Activated CD4-positive, CD25-positive, alpha-beta regulatory T cell treated with anti-CD3 and anti-CD28 coated beads, Interleukin-2, amount 50 U/mL, for 16 hours (primary cell): ENCODE measurements around the gene JAK1.
"Not testable (repeated sequence)": the region's sequence is repeated elsewhere in the genome, so short reads cannot be mapped to it uniquely, and the experiment has no call there.

Source experiments
- DNase-seq: peaks from one replicate; pipeline ENCODE4 v3.0.0-alpha.2; 2020; ENCODE audit warnings: low read depth, low spot score

The JAK1 gene

DNA sequence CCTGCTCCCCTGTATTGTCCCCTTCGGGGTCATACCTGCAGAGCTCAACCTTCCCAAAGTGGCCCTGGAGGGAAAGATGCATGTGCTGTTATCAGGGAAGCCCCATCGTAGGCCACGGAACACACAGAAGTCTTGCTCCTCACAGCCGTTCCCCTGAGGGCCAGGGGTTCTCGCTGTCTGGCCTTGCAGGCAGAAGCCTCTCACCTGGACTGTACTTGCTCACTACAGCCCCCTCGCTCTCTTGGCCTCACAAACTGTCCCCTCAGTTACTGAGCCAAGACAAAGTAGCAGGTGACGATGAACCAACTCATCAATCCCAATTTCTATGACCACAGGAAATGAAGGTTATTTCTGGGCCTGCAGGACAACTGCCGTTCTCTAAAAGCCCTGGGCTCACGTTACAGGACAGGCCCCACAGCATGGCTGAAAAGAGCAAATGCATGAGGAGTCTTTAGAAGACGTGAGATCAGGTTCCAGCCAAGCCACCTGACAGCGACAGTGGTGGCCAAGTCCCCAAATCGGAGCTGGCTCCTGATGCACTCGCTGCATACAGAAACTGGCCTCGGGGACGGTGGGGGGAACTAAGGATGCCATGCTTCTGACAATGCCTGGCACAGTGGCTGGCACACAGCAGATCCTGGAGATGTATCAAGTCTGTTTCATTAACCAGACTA is 126.5 kb downstream of the JAK1 start:
- no peak for DNase-seq

DNA sequence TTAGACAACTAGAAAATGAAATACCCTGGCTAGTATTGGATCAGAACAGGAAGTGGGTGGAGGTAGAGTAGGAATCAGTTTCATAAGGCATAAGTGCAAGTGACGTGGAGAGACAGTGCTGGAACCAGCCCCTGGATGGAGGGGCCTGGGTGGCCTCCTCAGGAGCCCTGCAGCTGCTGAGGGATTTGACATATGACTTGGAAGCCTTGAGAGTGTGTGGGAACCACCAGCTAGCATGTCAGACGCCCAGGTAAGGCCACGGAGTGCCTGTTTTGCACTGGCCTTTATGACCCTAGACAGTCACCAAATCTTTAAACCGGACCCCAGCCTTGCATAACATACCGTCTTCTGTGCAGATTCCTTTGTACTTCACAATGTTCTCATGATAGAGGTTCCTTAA is 127.1 kb downstream of the JAK1 start:
- DNase-seq, result no peak

DNA sequence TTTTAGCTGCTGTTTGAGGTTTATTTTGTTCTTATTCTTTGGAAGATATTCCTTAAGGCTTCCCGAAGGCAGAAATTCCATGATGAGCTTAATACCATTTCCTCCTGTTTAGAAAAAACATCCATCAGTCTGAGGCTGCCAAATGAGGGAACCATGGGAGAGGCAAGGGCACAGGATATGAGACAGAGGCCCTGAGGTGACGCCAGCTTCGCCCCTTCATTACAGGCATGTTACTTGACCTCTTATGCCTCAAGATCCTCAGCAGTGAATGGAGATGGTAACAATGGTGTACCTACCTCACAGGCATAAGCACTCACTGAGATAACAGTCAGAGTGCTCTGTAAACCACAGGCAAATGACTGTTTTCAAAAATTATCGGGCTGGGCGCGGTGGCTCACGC is 127.9 kb downstream of the JAK1 start:
- no peak for DNase-seq

DNA sequence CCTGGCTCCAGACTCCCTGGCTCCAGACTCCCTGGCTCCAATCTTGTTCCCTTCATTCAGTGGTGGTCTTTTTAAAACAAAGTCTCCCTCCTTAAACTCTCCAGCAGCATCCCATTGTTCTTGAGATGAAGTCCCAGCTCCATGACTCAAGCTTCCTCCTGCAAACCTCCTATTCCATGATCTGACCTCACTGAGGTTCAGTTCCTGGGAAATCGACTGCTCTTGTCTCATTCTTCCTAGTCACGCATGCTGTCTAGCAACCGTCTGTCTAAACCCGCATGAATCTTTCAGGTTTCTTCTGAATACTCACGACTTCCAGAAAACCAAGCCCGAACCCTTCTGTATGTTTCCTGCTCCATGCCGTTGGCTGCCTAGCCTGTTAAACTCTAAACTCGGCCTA is 129.5 kb downstream of the JAK1 start:
- DNase-seq, result no peak

GRCh38 chr1:64834734-64835133 is 131.6 kb downstream of the JAK1 start:
- no peak for DNase-seq

DNA sequence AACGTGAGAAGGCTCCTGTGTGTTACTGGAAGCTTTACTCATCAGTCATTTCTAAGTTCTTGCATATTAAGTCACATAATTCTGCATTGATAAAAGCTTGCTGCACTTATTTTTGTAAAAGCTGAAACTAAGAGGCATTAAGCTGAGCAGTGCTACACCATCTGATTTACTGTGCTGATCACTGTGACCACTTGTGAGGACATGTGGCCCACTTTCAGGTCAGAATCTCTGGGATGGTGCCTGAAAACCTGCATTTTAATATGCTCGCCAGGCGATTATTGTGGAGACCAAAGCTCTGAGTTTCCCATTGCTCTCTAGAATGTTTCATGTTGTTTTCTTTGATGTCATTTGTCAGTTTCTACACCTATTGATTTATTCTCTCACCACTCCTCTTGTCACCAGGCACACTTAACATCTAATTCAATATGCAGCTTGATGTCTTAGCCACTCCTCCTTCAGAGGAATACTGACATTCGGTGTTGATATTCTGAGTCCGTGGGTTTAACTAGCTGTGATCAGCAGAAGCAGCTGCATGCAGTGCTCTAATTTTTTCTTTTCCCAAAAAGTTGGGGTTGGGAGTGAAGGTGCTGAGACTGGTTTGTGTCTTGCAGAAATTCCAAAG is 136.2 kb downstream of the JAK1 start:
- no peak for DNase-seq

DNA sequence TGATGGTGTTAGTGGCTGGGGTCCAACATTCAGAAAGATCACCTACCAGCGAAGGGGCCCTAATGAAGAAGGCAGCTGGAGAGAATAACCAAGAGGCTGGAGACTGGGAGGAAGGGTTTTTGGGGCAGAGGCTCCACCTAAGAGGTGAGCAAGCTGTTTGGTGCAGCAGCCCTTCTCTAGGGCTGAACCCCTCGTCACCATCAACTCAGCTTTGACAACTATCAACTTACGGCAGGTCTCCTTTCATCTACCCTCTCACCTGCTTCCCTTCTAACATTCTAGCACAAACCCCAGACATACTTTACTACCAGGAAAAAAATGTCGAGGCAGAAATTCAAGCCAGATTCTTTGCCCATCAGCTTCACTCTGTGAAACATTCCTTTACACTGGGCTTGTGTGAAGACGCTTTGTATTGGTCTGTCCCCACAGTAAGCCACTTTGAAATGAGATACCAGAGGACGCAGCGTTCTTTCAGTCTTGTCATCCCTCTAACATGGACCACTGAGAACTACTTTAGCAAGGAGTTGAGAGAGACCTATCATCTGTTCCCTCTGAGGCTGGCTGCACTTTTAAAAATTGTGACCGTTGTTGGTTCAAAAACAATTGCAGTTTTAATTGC is 136.8 kb downstream of the JAK1 start:
- no peak for DNase-seq

- DNase-seq, result no peak
Measured at GRCh38 chr1:64828829-64829228, 137.5 kb downstream of the JAK1 start.

DNA sequence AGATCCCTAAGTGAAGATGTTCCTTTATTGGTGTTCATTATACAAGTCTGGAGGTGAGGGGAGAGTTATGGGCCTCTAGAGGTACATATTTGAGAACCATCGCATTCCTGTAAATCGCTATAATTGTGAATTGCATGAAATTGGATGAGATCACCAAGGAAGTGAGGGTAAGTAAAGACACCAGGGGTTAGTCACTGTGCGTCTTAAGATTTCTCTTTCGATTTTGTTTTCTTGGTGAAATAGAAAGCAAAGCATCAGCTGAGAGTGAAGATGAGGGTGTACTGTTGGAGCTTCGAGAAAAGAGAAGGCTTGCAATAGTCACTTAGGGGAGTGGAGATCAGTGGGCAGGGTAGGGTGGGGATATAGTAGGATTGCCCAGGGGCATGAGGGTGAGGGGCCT is 139.4 kb downstream of the JAK1 start:
- DNase-seq, result no peak

DNA sequence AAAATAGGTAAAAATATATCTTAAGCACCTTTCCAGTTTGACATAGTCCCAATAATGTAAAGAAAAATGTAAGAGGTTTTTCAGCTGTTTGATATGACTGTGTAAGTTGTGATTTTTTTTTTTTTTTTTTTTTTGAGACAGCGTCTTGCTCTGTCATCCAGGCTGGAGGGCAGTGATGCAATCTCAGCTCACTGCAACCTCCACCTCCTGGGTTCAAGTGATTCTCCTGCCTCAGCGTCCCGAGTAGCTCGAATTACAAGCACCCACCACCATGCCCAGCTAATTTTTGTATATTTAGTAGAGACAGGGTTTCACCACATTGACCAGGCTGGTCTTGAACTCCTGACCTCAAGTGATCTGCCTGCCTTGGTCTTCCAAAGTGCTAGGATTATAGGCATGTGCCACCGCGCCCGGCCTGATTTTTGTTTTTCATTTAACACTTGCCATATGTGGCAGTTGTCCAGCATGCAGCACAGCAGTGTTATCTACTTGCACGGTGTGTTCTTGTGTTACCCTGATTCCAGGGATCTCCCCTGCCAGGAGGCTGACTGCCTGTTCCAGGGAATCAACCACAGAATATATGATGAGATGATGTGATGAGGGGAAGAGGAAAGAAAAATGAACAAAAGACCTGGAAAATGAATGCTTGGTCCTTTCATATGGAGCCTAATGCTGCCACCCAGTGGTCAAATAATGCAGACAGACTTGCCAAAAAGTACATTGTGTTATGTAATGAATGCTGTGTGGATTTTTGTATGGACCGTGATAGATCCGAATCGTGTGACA is 142.5 kb downstream of the JAK1 start:
- peak; percentile 19 for DNase-seq

GRCh38 chr1:64822621-64823020 is 143.7 kb downstream of the JAK1 start:
- no peak for DNase-seq

DNA sequence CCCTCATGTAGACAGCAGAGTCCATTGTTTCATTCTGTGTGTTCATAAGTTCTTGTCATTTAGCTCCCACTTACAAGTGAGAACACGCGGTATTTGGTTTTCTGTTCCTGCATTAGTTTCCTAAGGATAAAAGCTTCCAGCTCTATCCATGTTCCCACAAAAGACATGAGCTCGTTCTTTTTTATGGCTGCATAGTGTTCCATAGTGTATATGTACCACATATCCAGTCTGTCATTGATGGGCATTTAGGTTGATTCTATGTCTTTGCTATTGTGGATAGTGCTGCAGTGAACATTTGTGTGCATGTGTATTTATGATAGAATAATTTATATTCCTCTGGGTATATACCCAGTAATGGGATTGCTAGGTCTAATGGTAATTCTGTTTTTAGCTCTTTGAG is 145.8 kb downstream of the JAK1 start:
- not testable (repeated sequence) for DNase-seq

DNA sequence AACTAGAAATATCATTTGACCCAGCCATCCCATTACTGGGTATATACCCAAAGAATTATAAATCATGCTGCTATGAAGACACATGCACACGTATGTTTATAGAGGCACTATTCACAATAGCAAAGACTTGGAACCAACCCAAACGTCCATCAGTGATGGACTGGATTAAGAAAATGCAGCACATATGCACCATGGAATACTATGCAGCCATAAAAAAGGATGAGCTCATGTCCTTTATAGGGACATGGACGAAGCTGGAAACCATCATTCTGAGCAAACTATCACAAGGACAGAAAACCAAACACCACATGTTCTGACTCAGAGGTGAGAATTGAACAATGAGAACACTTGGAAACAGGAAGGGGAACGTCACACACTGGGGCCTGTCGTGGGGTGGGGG is 149.0 kb downstream of the JAK1 start:
- not testable (repeated sequence) for DNase-seq

DNA sequence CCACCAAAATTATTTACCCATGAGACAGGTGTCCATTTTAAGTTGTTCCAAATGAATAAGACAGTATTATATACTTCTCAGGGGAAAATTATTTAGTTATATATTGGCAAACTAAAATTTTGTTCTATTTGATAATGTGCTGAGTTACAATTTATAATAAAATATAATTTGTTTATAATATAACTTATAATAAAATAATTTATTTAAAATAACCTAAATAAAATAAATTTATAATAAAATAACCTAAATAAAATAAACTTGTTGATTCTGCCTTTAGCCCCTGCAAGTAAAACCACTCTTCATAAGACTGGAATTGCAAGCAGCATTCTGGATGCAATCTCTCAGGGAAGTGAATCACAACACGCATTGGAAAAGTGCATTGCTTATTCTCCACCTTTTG is 151.9 kb downstream of the JAK1 start:
- DNase-seq, result no peak

- DNase-seq, result no peak
Measured at GRCh38 chr1:64811131-64811530, 155.2 kb downstream of the JAK1 start.

DNA sequence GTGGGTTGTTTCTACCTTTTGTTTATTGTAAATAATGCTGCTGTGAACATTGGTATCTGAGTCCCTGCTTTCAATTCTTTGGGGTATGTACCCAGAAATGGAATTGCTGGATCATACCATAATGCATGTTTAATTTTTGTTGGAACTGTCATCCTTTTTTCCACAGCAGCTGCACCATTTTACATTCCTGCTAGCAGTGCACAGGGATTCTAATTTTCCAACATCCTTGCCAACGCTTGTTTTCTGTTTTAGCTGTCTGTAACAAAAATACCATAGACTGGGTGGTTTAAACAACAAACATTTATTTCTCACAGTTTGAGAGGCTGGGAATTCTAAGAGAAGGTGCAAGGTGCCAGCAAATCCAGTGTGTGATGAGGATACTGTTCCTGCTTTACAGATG is 156.3 kb downstream of the JAK1 start:
- no peak for DNase-seq

- no peak for DNase-seq
Measured at GRCh38 chr1:64809309-64809708, 157.0 kb downstream of the JAK1 start.

GRCh38 chr1:64801851-64802523 is 164.4 kb downstream of the JAK1 start:
- no peak for DNase-seq

GRCh38 chr1:64798872-64799271 is 167.5 kb downstream of the JAK1 start:
- DNase-seq, result no peak

- no peak for DNase-seq
Measured at GRCh38 chr1:64790832-64791487, 175.4 kb downstream of the JAK1 start.
